Type B pancreatic cell (in vitro differentiated cells): ENCODE measurements around the gene MRPS12. TPM values are rescaled to one million over a fixed set of nuclear protein-coding genes. Genes with fewer than 3 reads are reported as not detected.
A peak's percentile ranks its signal among the peaks of the same experiment; 100 is the strongest.

Source experiments
- DNase-seq: peaks from one replicate; pipeline ENCODE4 v3.0.0; 2021; ENCODE audit warnings: mixed read lengths; ENCODE audit not compliant: unreplicated experiment; ENCODE audit errors: extremely low spot score
- H3K27ac Mint-ChIP-seq: 2 replicates; pipeline ENCODE4 v1.8.0; 2021; ENCODE audit warnings: mild to moderate bottlenecking, mixed read lengths
- H3K27me3 Mint-ChIP-seq: 2 replicates; pipeline ENCODE4 v1.8.0; 2021; ENCODE audit warnings: mixed read lengths
- H3K36me3 Mint-ChIP-seq: 2 replicates; pipeline ENCODE4 v1.8.0; 2021; ENCODE audit warnings: mixed read lengths
- H3K4me1 Mint-ChIP-seq: one replicate; pipeline ENCODE4 v1.8.0; 2021; ENCODE audit warnings: mixed read lengths; ENCODE audit not compliant: unreplicated experiment
- H3K4me3 Mint-ChIP-seq: 2 replicates; pipeline ENCODE4 v1.8.0; 2021; ENCODE audit warnings: mild to moderate bottlenecking, mixed read lengths
- H3K9me3 Mint-ChIP-seq: 2 replicates; pipeline ENCODE4 v1.8.0; 2021; ENCODE audit warnings: mixed read lengths
- CTCF ChIP-seq: fragments of 200-600 bp; sonication (generic); conservative IDR thresholded peaks from 2 replicates; pipeline ENCODE4 v1.5.0; 2021; ENCODE audit warnings: antibody characterized with exemption, mild to moderate bottlenecking
- total RNA-seq: library from RNA; stranded (reverse); gene quantifications from 2 replicates; pipeline ENCODE4 v1.2.1, GENCODE V29; 2021; ENCODE audit warnings: low replicate concordance

Gene MRPS12
- total RNA-seq, 1 donor from 2014 or later = 45.6 TPM

GRCh38 chr19:38942471-38943181 is 11.9 kb downstream of the MRPS12 start:
- H3K4me1 Mint-ChIP-seq = peaks cover 9% of the 10 kb centered on the region
- no peak overlapping the region for H3K27ac Mint-ChIP-seq
- H3K36me3 Mint-ChIP-seq = peaks cover 9% of the 10 kb centered on the region

GRCh38 chr19:38944981-38945506 is 14.3 kb downstream of the MRPS12 start:
- no peaks in the 10 kb centered on the region for H3K9me3 Mint-ChIP-seq
- DNase-seq = no peak
- H3K4me3 Mint-ChIP-seq = no peak overlapping the region
- peaks cover 12% of the 10 kb centered on the region for H3K4me1 Mint-ChIP-seq
- TF ChIP-seq CTCF = no peak
- peak overlapping the region; percentile 22 for H3K27ac Mint-ChIP-seq
- peaks cover 9% of the 10 kb centered on the region for H3K36me3 Mint-ChIP-seq
- no peaks in the 10 kb centered on the region for H3K27me3 Mint-ChIP-seq

More at GRCh38 chr19:38942471-38943181, 11.9 kb downstream of the MRPS12 start:
- H3K9me3 Mint-ChIP-seq = no peaks in the 10 kb centered on the region
- no peak overlapping the region for H3K4me3 Mint-ChIP-seq
- no peak for TF ChIP-seq CTCF
- no peaks in the 10 kb centered on the region for H3K27me3 Mint-ChIP-seq
- DNase-seq = no peak

GRCh38 chr19:38945562-38946228 is 15.0 kb downstream of the MRPS12 start:
- no peaks in the 10 kb centered on the region for H3K27me3 Mint-ChIP-seq
- TF ChIP-seq CTCF = no peak
- H3K4me3 Mint-ChIP-seq = no peak overlapping the region
- peaks cover 9% of the 10 kb centered on the region for H3K4me1 Mint-ChIP-seq
- no peaks in the 10 kb centered on the region for H3K9me3 Mint-ChIP-seq
- no peak overlapping the region for H3K27ac Mint-ChIP-seq
- H3K36me3 Mint-ChIP-seq = peaks cover 9% of the 10 kb centered on the region
- DNase-seq = no peak

DNA sequence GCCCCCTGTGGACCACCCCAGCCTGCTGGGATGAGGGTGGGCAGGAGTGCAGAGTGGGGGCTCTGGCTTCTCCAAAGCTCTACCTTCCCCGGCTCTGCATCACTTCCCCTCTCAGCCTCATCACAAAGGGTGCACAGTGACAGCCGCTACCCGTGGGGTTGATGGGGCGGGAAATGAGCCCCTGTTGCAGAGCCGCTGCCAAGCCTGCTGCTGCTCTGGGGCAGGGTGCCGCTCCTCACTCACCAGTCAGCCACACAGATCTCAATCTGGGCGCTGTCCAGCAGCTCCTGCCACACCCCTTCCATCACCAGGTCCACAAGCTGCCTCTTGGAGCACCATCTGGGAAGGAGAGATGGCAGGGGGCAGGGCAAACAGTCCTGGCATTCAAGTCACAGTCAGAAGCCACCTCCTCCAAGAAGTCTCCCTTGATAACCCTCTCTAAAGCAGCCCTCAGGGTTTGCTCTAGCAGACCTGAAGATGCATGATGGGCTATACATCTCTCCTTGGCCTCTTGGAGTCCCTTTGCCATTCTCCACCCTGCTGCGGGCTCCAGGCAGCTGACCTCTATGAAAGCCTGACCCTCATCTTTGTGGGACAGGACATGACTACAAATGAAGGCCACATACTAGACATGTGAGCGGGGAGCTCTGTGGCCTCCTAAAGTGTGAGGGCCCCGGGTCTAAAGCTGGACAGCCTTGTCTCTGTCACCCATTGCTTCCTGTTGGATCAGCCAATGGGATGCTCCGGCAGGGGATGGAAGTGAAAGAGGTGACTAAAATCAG is 15.7 kb downstream of the MRPS12 start:
- no peak for DNase-seq
- peaks cover 9% of the 10 kb centered on the region for H3K4me1 Mint-ChIP-seq
- H3K27me3 Mint-ChIP-seq = no peaks in the 10 kb centered on the region
- no peak overlapping the region for H3K27ac Mint-ChIP-seq
- no peak for TF ChIP-seq CTCF
- H3K4me3 Mint-ChIP-seq = no peak overlapping the region
- no peaks in the 10 kb centered on the region for H3K9me3 Mint-ChIP-seq
- peaks cover 9% of the 10 kb centered on the region for H3K36me3 Mint-ChIP-seq

DNA sequence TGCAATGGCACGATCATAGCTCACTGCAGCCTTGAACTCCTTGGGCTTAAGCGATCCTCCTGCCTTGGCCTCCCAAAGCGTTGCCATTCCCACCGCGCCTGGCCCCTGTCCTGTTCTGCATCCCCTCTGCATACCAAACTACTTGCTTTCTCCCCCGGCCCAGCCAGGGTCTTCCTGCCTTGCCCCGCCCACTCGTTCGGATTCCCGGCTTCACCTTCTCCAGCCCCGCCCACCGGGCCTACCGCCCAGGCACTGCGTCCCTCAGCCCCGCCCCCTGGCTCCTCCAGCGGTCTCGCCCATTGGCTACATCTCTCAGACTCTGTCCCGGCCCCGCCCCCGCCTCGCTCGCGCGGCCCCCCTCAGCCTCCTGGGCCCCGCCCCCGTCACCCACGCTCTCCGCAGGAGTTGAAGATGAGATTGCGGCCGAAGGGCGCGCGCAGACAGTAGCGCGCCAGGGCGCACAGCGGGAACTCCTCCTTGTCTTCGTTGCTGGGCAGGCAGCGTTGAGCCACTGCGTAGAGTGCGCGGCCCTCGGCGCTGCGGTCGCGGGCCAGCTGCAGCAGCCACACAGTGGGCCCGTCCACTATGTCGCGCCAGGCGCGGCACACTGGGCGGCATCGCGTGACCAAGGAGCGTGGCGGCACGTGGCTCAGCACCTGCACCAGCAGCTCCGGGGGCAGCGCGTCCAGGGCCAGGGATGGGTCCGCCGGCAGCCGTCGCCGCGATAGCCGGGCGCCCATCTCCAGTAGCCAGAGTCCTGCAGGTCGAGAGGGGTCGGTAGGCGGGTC is 19.0 kb downstream of the MRPS12 start:
- peak; percentile 96 for DNase-seq
- H3K9me3 Mint-ChIP-seq = no peaks in the 10 kb centered on the region
- H3K4me1 Mint-ChIP-seq = peaks cover 16% of the 10 kb centered on the region
- peak overlapping the region; percentile 80 for H3K4me3 Mint-ChIP-seq
- no peak for TF ChIP-seq CTCF
- H3K27ac Mint-ChIP-seq = peak overlapping the region; percentile 72
- H3K36me3 Mint-ChIP-seq = peaks cover 10% of the 10 kb centered on the region
- H3K27me3 Mint-ChIP-seq = peaks cover 3% of the 10 kb centered on the region
